GM21447 (cell line): ENCODE results near the gene APOBEC3G.

ENCODE experiments used
- ATAC-seq: cut with Tn5 transposase; IDR thresholded peaks from one replicate; pipeline ENCODE4 v1.9.1; 2021; ENCODE audit not compliant: unreplicated experiment

APOBEC3G gene

DNA sequence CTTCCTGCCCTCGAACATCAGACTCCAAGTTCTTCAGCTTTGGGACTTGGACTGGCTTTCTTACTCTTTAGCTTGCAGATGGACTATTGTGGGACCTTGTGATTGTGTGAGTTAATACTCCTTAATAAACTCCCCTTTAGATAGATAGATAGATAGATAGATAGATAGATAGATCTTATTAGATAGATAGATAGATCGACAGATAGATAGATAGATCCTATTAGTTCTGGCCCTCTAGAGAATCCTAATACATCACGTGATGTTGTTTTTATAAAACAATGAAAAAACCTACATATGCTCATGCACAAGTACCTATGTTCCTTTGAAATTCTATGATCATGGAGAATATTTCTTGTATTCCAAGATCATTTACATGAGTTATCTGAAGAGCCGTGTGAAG, 43.9 kb downstream of the APOBEC3G start:
- ATAC-seq = no peak

DNA sequence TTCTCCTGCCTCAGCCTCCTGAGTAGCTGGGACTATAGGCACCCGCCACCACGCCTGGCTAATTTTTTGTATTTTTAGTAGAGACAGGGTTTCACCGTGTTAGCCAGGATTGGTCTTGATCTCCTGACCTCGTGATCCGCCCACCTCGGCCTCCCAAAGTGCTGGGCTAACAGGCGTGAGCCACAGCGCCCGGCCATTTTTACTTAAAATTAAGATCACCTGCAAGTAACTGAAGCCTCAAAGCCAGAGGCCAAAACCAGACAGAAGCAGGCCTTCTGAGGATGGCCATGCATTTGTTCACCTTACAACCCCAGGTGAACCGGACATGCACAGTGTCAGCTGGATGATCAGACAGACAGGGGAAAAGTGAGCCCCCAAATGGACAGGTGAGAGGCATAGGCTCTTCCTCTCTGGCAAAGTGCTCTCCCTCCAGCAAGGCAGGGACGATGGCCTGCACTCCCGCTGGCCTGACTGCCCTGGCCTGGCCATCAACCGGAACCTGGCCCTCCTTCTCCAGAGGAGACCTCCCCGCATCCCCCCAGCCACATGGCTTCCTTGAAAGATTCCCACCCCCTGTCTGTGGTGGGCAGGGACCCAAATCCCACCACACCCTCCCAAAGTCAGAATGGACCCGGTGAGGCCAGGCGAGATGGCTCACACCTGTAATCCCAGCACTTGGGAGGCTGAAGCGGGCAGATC, 45.8 kb downstream of the APOBEC3G start:
- no peak for ATAC-seq

DNA sequence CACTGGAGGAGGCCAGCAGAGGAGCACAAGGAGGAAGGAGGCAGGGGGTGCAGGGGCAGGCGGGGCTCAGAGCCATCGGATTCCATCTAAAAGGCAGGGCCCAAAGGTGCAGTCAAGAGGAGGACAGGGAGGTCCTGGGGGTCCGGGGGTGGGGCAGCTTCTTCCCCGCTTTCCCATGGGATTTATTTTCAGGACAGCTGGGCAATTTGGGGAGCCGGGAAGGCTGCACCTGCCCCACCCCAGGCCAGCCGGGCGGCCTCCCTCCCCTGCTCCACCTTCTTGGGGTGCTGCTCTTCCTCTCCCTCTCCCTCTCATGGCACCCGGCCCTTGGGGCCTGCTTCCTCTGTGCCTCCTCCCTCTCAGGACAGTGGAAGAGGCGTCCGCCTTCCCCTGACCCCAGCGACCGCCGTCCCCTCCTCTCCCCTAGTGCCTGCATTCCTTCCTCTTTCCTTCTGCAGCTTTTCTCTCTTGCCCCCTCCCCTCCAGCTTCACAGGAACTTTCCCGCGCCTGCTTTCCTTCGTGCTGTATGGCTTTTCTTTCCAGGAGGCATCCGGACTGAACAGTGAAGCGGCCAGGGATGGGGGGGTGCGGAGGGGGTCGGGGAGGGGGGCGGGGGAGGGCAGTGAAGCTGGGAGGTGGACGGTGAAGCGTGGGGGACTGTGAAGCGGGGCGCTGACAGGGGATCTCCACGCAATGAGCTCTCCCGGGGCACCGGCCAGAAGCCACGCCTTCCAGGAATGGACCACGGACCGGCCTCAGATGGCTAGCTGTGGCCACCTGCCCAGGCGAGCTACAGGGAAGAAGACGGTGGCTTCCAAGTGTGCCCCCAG, 46.9 kb downstream of the APOBEC3G start:
- no peak for ATAC-seq

- no peak for ATAC-seq
Observed at GRCh38 chr22:39125622-39126021, 48.5 kb downstream of the APOBEC3G start.

DNA sequence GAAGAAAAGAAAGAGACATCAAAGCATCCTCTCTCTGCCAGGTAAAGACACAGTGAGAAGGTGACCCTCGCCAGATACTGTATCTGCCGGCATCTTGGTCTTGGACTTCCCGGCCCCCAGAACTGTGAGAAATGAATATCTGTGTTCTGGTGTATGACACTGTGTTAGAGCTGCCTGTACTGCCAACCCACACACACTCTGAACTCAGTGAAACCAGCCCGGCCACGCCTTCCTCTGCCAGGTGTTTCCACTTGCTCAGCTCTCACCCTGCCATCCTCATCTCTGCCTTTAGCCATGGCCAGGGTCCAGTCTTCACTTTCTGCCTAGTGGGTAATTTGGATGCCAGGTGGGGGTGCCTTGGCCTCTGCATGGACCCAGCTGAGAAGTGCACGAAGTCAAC, 51.4 kb downstream of the APOBEC3G start:
- ATAC-seq = no peak

- no peak for ATAC-seq
Observed at GRCh38 chr22:39129081-39129480, 52.0 kb downstream of the APOBEC3G start.

DNA sequence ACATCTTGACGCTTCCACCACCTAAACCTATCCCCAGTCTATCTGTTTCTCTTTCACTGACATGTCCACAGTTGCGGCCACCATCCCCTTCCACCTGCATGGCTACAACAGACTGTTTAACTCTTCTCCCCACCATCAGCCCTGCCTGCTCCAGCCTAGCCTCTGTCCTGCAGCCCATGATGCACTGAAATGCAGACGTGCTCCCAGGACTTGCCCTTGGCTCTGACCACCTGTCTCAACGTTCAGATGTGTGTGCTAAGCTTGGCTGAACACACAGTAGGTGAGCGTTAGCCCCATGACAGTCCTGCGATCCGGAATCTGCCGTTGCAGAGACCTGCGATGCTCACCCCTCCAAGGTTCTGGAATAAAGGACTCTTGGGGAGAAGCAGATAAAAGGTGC, 52.7 kb downstream of the APOBEC3G start:
- no peak for ATAC-seq

DNA sequence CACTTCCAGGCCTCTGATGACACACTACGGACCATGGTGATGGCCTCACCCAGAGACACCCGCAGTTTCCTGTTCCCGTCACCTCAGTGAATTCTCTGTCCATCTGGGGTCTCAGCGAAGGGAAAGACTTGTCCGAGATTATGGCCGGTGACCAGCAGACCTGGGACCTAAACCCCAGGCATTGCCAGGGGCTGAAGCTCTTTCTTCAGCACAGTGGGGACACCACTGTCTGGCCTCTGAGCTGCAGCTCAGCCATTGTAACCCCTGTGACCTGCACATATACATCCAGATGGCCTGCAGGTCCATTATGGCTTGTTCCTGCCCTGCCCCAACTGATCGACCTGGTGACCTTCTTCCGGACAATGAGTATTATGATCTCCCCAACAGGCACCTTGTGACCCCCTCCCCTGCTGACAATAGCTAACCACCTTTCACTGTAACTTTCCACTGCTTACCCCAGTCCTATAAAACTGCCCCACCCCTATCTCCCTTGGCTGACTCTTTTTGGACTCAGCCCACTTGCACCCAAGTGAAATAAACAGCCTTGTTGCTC, 53.2 kb downstream of the APOBEC3G start:
- ATAC-seq = no peak

DNA sequence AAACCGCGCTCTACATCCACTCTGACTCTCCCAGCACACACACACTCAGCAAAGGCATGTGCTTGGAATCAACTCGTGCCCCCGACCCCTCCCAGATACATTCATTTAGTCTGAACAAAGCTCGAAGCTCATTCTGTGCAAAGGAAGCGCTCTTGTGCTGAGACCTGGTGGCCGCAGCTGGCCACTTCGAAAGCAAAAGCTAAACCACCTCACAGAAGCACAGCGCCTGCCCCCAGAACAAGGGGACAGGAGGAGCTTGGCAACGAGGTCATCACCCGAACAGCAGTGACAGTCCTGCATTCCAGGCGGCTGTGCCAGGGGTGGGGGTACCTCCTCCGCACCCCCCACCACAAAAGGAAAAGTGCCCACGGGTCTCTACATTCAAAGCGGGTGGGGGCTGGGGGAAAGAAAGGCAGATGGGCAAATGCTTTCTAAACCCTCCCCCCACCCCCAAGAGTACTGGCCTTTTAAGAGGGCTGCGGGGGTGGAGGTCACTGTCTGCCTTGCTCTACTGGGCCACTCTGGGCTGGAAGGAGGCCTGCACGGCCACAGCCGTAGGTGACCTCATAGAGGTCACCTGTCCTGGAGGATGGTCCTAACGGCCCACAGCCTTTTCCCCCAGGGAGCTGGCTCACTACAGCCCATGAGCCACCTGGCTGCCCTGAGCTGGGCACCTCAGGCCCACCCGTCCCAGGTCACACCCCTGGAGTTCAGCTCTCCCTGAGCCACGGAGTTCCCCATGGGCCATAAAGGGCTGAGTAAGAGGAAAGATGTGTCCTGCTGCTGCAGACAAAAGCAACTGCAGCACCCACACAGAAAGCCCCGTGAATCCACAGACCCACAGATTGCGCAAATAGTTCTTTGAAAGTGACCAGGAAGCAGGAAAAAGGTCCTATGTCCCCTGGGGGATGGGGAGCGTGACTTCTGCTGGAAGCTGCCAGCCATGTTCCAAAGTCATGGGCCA, 54.1 kb downstream of the APOBEC3G start:
- no peak for ATAC-seq

- ATAC-seq = no peak
Observed at GRCh38 chr22:39132281-39132680, 55.2 kb downstream of the APOBEC3G start.

- ATAC-seq = no peak
Observed at GRCh38 chr22:39132871-39133524, 55.9 kb downstream of the APOBEC3G start.

DNA sequence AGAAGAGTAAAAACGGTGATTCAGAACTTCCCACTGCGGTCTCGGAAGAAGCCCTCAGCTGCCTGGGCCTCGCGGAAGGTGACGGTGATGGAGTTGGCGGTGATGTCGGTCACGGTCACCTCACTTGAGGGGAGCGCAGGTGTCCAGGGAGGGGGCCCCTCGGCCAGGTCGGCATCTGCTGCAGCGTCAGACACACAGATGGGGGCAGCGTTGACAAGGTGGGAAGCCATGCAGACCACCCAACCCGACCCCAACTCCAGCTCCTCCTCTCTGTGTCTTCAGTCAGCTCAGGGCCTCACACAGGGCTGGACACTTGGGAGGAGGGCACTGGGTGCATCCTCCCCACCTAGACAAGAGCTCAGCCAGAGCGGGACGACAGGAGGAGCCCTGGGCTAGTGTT, 56.8 kb downstream of the APOBEC3G start:
- ATAC-seq = no peak

GRCh38 chr22:39134366-39135091, 57.5 kb downstream of the APOBEC3G start:
- no peak for ATAC-seq

- ATAC-seq = no peak
Observed at GRCh38 chr22:39135092-39135896, 58.2 kb downstream of the APOBEC3G start.

DNA sequence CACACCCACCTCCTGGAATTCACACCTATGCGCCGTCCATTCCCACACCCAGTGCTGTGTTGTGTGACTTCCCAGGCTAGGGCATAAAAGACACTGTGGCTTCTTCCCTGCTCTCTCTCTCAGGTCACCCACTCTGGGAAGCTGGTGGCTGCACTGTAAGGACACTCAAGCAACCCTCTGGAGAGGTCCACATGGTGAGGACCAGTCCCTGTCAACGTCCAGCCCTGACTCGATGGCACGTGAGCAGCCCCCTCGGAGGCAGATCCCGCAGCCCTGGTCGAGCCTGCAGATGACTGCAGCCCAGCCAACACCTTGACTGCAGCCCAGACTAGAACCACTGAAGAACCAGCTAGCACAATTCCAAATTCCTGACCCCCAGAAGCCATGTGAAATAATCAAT, 59.2 kb downstream of the APOBEC3G start:
- no peak for ATAC-seq
